ENCODE measurements around the gene ATP13A3.

The ATP13A3 gene

GRCh38 chr3:194367992-194368841, 118.6 kb downstream of the ATP13A3 start:
- no peak for DNase-seq

DNA sequence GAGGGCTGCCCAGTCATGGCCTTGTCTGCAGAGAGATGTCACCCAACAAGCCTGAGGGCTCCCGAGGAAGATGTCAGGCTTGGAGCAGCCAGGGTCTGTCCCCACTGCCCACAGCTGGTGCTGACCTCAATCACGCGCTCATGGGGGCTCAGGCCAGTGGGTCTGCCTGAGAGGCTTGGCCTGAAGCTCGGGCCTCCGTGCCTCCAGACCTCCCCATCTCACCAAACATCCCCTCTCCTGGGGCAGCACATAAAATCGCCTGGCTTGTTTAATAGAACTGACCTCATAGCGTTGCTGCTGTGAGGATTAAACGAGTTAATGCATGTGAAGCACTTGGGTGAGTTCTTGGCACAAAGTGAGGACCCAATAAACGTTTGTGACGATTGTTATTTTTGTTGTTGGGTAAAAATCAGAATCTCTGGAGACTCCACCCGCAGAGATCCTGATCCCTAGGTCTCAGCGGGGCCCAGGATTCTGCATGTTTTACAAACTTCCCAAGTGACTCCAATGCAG, 120.8 kb downstream of the ATP13A3 start:
- DNase-seq: no peak

- no peak for DNase-seq
Observed at GRCh38 chr3:194365526-194365925, 121.3 kb downstream of the ATP13A3 start.

GRCh38 chr3:194364652-194365434, 122.0 kb downstream of the ATP13A3 start:
- DNase-seq: no peak

GRCh38 chr3:194364314-194364651, 122.5 kb downstream of the ATP13A3 start:
- no peak for DNase-seq

DNA sequence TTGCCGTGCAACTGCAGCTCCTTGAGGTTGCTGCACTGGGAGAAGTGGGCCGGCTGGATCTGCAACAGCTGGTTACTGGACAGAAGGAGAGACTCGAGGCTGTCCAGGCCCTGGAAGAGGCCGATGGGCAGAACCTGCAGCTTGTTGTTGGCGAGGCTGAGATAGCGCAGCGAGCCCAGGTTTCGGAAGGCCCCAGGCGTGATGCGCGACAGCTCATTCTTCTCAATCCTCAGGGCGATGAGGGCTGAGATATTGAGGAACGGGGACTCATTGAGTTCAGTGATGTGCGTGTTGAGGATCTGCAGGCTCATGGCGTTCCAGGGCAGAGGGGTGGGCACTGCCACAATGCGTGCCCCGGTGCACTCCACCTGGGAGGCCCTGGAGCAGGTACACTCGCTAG, 126.2 kb downstream of the ATP13A3 start:
- no peak for DNase-seq

DNA sequence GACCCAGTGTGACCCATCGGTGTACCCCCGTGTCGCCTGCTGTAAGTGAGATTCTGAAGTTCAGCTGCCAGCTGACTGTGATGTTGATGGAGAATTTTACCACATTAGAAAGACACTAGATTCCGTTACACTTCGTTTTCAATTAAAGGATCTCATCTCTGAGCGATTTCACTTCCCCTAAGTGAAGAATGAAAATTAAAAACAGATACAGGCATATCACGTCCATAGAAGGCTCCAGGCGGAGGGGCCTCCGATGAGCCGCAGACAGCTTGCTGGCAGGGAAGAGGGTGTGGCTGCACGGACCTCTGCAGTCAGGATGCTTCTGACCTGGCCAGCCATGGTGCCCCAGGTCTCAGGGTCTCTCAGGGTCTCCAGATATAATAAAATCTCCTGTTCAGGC, 129.1 kb downstream of the ATP13A3 start:
- no peak for DNase-seq

- no peak for DNase-seq
Observed at GRCh38 chr3:194355379-194355778, 131.4 kb downstream of the ATP13A3 start.

GRCh38 chr3:194354315-194354714, 132.5 kb downstream of the ATP13A3 start:
- DNase-seq: no peak
